Tibial artery (tissue), 4 donors: ENCODE measurements around the gene ETF1.

Source experiments
- DNase-seq, 2 donors: peaks; one replicate each; pipeline ENCODE4 v3.0.0-alpha.2; 2019
- H3K27ac ChIP-seq, 2 donors: fragments of 200-600 bp; sonication (generic) in 1 of 2; 1 replicate in 1 of 2; 2 replicates in 1 of 2; pipeline ENCODE4 v1.5.1; 2018 to 2019; ENCODE audit warnings: mild to moderate bottlenecking in 1 of 2
- H3K27me3 ChIP-seq, 2 donors: fragments of 200-600 bp; sonication (generic) in 1 of 2; one replicate each; pipeline versions ENCODE4 v1.5.1 to v1.6.0; 2016 to 2019
- H3K36me3 ChIP-seq, 3 donors: fragments of 200-600 bp; sonication (generic) in 2 of 3; one replicate each; pipeline ENCODE4 v1.5.1; 2016 to 2019; ENCODE audit warnings: mild to moderate bottlenecking in 2 of 3
- H3K4me1 ChIP-seq, 4 donors: fragments of 200-600 bp; sonication (generic) in 2 of 4; 1 replicate in 3 of 4; 2 replicates in 1 of 4; pipeline ENCODE4 v1.5.1; 2016 to 2019
- H3K4me3 ChIP-seq, 2 donors: fragments of 200-600 bp; sonication (generic) in 1 of 2; 1 replicate in 1 of 2; 2 replicates in 1 of 2; pipeline ENCODE4 v1.5.1; 2018 to 2019; ENCODE audit warnings: mild to moderate bottlenecking in 2 of 2
- H3K9me3 ChIP-seq, 3 donors: fragments of 200-600 bp; sonication (generic) in 1 of 3; one replicate each; pipeline ENCODE4 v1.5.1; 2016 to 2019
- intact Hi-C: fragments of 100-400 bp; cut with DNase I; formaldehyde crosslinking; loops from one replicate; pipeline ENCODE4 v1.15.0; 2023; ENCODE audit warnings: low total_unique reads
- TF ChIP-seq, protein P1 (sequence below), 2 experiments: fragments of 200-600 bp in 1 of 2; fragments of 450-650 bp in 1 of 2; IDR thresholded peaks; one replicate each; pipeline ENCODE4 v1.5.1; 2017 to 2019; ENCODE audit warnings: antibody characterized with exemption in 2 of 2, mild to moderate bottlenecking in 1 of 2, moderate library complexity in 1 of 2

The ETF1 gene

DNA sequence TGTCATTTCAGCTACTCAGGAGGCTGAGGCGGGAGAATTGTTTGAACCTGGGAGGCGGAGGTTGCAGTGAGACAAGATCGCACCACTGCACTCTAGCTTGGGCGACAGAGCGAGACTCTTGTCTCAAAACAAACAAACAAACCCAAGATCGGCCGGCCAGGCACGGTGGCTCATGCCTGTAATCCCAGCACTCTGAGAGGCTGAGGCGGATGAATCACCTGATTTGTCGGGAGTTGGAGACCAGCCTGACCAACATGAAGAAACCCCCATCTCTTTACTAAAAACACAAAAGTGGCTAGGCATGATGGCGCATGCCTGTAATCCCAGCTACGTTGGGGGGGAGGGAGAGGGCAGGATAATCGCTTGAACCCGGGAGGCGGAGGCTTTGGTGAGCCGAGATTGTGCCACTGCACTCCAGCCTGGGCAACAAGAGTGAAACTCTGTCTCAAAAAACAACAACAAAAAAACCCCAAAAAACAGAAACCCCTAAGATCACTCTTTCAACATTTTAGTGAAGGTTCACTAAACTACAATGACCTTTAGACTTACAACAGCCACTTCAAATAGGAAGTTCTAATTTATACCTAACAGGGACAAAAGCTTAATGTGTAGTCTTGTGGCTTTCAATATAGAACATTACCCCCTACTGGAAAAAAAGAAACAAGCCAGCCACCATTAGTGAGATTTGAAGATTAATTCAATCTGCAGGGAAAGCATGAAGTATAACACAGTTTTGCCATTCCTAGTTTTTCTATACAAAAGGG lies 25.2 kb upstream of the ETF1 start:
- no peaks in the 10 kb centered on the region for H3K27me3 ChIP-seq
- no peak overlapping the region for H3K27ac ChIP-seq
- peaks cover 0 to 22% (median under 1%) of the 10 kb centered on the region in 4 donors for H3K4me1 ChIP-seq
- TF ChIP-seq, protein P1, sequence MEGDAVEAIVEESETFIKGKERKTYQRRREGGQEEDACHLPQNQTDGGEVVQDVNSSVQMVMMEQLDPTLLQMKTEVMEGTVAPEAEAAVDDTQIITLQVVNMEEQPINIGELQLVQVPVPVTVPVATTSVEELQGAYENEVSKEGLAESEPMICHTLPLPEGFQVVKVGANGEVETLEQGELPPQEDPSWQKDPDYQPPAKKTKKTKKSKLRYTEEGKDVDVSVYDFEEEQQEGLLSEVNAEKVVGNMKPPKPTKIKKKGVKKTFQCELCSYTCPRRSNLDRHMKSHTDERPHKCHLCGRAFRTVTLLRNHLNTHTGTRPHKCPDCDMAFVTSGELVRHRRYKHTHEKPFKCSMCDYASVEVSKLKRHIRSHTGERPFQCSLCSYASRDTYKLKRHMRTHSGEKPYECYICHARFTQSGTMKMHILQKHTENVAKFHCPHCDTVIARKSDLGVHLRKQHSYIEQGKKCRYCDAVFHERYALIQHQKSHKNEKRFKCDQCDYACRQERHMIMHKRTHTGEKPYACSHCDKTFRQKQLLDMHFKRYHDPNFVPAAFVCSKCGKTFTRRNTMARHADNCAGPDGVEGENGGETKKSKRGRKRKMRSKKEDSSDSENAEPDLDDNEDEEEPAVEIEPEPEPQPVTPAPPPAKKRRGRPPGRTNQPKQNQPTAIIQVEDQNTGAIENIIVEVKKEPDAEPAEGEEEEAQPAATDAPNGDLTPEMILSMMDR (IDR thresholded peaks at IDR 0.05), result no peak
- intact Hi-C loops, result no loop called here
- no peak overlapping the region for H3K4me3 ChIP-seq
- H3K9me3 ChIP-seq, result no peaks in the 10 kb centered on the region
- peaks cover 91 to 98% (median 97%) of the 10 kb centered on the region in 3 donors for H3K36me3 ChIP-seq
- no peak for DNase-seq

DNA sequence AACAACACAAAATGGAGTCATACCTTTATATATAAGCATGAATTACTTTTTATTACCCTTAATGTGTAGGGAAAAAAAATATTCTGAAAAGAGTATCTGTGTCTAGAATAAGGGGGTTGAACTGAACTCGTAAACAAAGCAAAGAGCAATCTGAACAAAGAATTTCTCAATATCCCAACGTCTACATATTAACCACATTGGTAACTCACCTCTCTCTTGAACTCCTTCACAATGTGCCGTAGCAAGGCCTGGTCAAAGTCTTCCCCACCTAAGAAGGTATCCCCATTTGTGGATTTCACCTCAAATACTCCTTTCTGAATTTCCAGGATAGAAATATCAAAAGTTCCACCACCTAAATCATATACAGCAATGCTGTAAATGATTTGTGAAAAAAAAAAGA lies 23.8 kb upstream of the ETF1 start:
- intact Hi-C loops, result no loop called here
- no peak for DNase-seq
- Histone ChIP-seq H3K4me1 (peaks cover 0 to 9% (median 0%) of the 10 kb centered on the region in 4 donors), H3K27me3 (no peaks in the 10 kb centered on the region), H3K4me3 (no peak overlapping the region), H3K36me3 (peaks cover 84 to 94% (median 88%) of the 10 kb centered on the region in 3 donors), H3K27ac (no peak overlapping the region), H3K9me3 (no peaks in the 10 kb centered on the region)
- TF ChIP-seq, protein P1 (IDR thresholded peaks at IDR 0.05), result no peak

DNA sequence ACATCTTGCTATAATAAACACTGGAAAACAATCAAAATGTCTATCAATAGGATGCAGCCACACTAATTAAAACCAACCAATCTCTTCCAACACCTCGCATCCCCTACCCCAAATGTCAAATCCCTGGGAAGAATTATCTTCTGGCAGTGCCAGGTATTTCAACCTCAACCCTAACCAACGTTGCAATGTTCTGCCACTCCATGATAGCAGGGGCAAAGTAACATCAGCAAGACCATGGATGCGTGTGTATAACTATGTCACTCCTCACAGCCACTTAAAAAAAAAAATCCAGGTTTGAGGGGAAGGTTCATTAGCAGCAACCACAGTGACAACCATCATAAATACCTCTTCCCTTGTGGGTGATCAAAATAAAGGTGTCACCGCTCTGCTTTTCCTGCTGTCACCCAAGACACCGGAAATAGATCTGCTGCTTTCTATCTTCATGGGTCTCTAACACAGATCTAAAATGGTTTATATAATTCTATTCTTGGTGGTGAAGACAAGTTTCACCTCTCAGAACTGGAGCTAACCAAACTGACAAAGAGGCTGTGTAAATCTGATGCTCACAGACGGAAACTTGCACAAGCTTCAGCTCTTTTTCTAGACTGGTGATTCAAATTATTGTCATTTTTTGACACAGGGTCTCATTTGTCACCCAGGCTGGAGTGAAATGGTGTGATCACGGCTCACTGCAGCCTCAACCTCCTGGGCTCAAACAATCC lies 22.2 kb upstream of the ETF1 start:
- no peak overlapping the region for H3K4me3 ChIP-seq
- no peak overlapping the region for H3K27ac ChIP-seq
- no peaks in the 10 kb centered on the region for H3K9me3 ChIP-seq
- H3K36me3 ChIP-seq, result peaks cover 83 to 94% (median 88%) of the 10 kb centered on the region in 3 donors
- DNase-seq, result no peak
- intact Hi-C loops, result no loop called here
- H3K4me1 ChIP-seq, result peaks cover 0 to 8% (median 0%) of the 10 kb centered on the region in 4 donors
- TF ChIP-seq, protein P1 (IDR thresholded peaks at IDR 0.05), result no peak
- H3K27me3 ChIP-seq, result no peaks in the 10 kb centered on the region

DNA sequence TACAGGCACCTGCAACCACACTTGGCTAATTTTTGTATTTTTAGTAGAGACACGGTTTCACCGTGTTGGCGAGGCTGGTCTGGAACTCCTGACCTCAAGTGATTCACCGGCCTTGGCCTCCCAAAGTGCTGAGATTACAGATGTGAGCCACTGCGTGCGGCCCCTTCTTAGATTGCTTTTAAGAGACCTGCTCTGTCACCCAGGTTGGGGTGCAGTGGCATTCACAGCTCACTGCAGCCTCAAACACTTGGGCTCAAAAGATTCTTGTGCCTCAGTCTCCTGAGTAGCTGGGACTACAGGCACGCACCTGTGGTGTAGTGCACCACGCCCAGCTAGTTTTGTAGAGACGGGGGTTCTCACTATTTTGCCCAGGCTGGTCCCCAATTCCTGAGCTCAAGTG lies 21.2 kb upstream of the ETF1 start:
- H3K27ac ChIP-seq, result no peak overlapping the region
- no peaks in the 10 kb centered on the region for H3K27me3 ChIP-seq
- H3K4me1 ChIP-seq, result no peaks in the 10 kb centered on the region
- intact Hi-C loops, result no loop called here
- no peak overlapping the region for H3K4me3 ChIP-seq
- TF ChIP-seq, protein P1 (IDR thresholded peaks at IDR 0.05), result no peak
- no peak for DNase-seq
- peaks cover 83 to 94% (median 88%) of the 10 kb centered on the region in 3 donors for H3K36me3 ChIP-seq
- H3K9me3 ChIP-seq, result no peaks in the 10 kb centered on the region

DNA sequence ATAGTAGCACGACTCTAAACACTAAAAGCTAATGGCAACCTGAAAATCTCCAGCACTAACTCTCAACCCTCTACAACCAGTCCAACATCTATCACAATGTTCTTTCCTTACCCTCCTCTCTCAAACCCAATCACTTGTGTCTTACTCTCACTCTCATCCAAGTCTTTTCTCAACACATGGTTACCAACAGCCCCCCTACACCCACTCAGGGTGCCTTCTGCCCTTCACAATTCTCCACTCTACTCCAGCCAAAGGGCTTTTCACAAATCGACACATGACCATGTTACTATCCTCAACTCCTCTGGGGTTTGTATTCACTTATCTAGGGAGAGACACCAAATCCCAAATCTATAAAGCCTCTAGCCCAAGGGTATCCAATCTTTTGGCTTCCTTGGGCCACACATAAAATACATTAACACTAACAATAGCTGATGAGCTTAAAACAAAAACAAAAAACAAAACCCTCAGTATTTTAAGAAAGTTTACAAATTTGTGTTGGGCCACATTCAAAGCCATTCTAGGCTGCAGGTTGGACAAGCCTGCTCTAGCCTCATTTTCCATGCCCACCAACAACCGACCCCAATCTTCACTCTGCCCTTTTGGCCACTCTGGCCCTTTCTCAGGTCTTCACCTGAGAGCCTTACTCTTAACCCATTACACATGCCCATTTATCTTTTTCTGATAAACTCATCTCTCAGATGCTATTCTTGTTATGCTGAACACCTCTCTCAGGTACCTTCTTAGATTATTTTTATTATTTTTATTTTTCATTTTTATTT lies 20.5 kb upstream of the ETF1 start:
- Histone ChIP-seq H3K36me3 (peaks cover 83 to 94% (median 88%) of the 10 kb centered on the region in 3 donors), H3K9me3 (no peaks in the 10 kb centered on the region), H3K27ac (no peak overlapping the region), H3K27me3 (no peaks in the 10 kb centered on the region), H3K4me1 (no peaks in the 10 kb centered on the region), H3K4me3 (no peak overlapping the region)
- TF ChIP-seq, protein P1 (IDR thresholded peaks at IDR 0.05), result no peak
- intact Hi-C loops, result no loop called here
- DNase-seq, result no peak
